Measurements from ENCODE around the gene PDCD5.
"Not testable (repeated sequence)": the region's sequence is repeated elsewhere in the genome, so short reads cannot be mapped to it uniquely, and the experiment has no call there.

PDCD5 gene

GRCh38 chr19:32580353-32580900 lies 563 bp upstream of the PDCD5 start:
- DNase-seq (ENCODE audit: low read depth), result no peak

GRCh38 chr19:32581705-32582179 lies 752 bp downstream of the PDCD5 start:
- DNase-seq (ENCODE audit: low read depth), result peak; percentile 31

GRCh38 chr19:32587747-32588504 lies 6.9 kb downstream of the PDCD5 start:
- DNase-seq (ENCODE audit: low read depth), result not testable (repeated sequence)

- no peak for DNase-seq (ENCODE audit: low read depth)
These were observed 13.0 kb downstream of the PDCD5 start for GRCh38 chr19:32594021-32594420.

- DNase-seq (ENCODE audit: low read depth), result no peak
These were observed 14.5 kb downstream of the PDCD5 start for GRCh38 chr19:32595491-32595890.

GRCh38 chr19:32598022-32598421 lies 17.0 kb downstream of the PDCD5 start:
- DNase-seq (ENCODE audit: low read depth), result no peak

GRCh38 chr19:32599258-32599657 lies 18.3 kb downstream of the PDCD5 start:
- no peak for DNase-seq (ENCODE audit: low read depth)

- peak; percentile 46 for DNase-seq (ENCODE audit: low read depth)
These were observed 18.8 kb downstream of the PDCD5 start for GRCh38 chr19:32599736-32600157.

- no peak for DNase-seq (ENCODE audit: low read depth)
These were observed 23.0 kb downstream of the PDCD5 start for GRCh38 chr19:32603961-32604360.

- no peak for DNase-seq (ENCODE audit: low read depth)
These were observed 24.6 kb downstream of the PDCD5 start for GRCh38 chr19:32605544-32605943.

- no peak for DNase-seq (ENCODE audit: low read depth)
These were observed 25.3 kb downstream of the PDCD5 start for GRCh38 chr19:32606289-32606688.

- no peak for DNase-seq (ENCODE audit: low read depth)
These were observed 26.5 kb downstream of the PDCD5 start for GRCh38 chr19:32607479-32607878.

- DNase-seq (ENCODE audit: low read depth), result no peak
These were observed 30.2 kb downstream of the PDCD5 start for GRCh38 chr19:32611161-32611560.

GRCh38 chr19:32613008-32613407 lies 32.0 kb downstream of the PDCD5 start:
- DNase-seq (ENCODE audit: low read depth), result no peak

GRCh38 chr19:32614916-32615315 lies 33.9 kb downstream of the PDCD5 start:
- DNase-seq (ENCODE audit: low read depth), result no peak

- no peak for DNase-seq (ENCODE audit: low read depth)
These were observed 34.6 kb downstream of the PDCD5 start for GRCh38 chr19:32615569-32615968.

GRCh38 chr19:32619051-32619685 lies 38.2 kb downstream of the PDCD5 start:
- DNase-seq (ENCODE audit: low read depth), result no peak

GRCh38 chr19:32622002-32622401 lies 41.0 kb downstream of the PDCD5 start:
- no peak for DNase-seq (ENCODE audit: low read depth)

- no peak for DNase-seq (ENCODE audit: low read depth)
These were observed 43.4 kb downstream of the PDCD5 start for GRCh38 chr19:32624410-32624809.

GRCh38 chr19:32626969-32627368 lies 46.0 kb downstream of the PDCD5 start:
- DNase-seq (ENCODE audit: low read depth), result no peak

- no peak for DNase-seq (ENCODE audit: low read depth)
These were observed 46.8 kb downstream of the PDCD5 start for GRCh38 chr19:32627714-32628270.

GRCh38 chr19:32630338-32630737 lies 49.3 kb downstream of the PDCD5 start:
- no peak for DNase-seq (ENCODE audit: low read depth)

- DNase-seq (ENCODE audit: low read depth), result no peak
These were observed 50.4 kb downstream of the PDCD5 start for GRCh38 chr19:32631381-32631780.
